ENCODE measurements around the gene ZNF17.
A peak's percentile ranks its signal among the peaks of the same experiment; 100 is the strongest.
"Not testable (repeated sequence)": the region's sequence is repeated elsewhere in the genome, so short reads cannot be mapped to it uniquely, and the experiment has no call there.

ZNF17 gene

GRCh38 chr19:57410877-57411671, at the start of gene ZNF17:
ZNF17 (plus strand) TSS chr19:57411161; CDS start chr19:57413616, 2,455 bp downstream.
- peak; percentile 91 for DNase-seq

GRCh38 chr19:57362419-57362818, 48.5 kb upstream of the ZNF17 start:
- no peak for DNase-seq

GRCh38 chr19:57362997-57363687, 47.8 kb upstream of the ZNF17 start, which contains the start of the genes TRAPPC2B and ZNF547:
TRAPPC2B (plus strand) TSS chr19:57363551; CDS start chr19:57364834, 1,283 bp downstream.
ZNF547 (plus strand) TSS chr19:57363551; CDS start chr19:57368556, 5,005 bp downstream.
- DNase-seq: peak; percentile 99

- no peak for DNase-seq
These were observed 47.2 kb upstream of the ZNF17 start for GRCh38 chr19:57363688-57364181.

- no peak for DNase-seq
These were observed 44.2 kb upstream of the ZNF17 start for GRCh38 chr19:57366776-57367175.

- DNase-seq: no peak
These were observed 36.8 kb upstream of the ZNF17 start for GRCh38 chr19:57374179-57374578.

- DNase-seq: not testable (repeated sequence)
These were observed 36.3 kb upstream of the ZNF17 start for GRCh38 chr19:57374647-57375046.

- no peak for DNase-seq
These were observed 34.8 kb upstream of the ZNF17 start for GRCh38 chr19:57376151-57376550.

- DNase-seq: no peak
These were observed 33.3 kb upstream of the ZNF17 start for GRCh38 chr19:57377498-57378146.

- DNase-seq: no peak
These were observed 30.0 kb upstream of the ZNF17 start for GRCh38 chr19:57380923-57381322.

- no peak for DNase-seq
These were observed 28.0 kb upstream of the ZNF17 start for GRCh38 chr19:57382806-57383488.

GRCh38 chr19:57389194-57389729, 21.7 kb upstream of the ZNF17 start:
- no peak for DNase-seq

- DNase-seq: peak; percentile 100
These were observed 21.0 kb upstream of the ZNF17 start, which contains the start of gene ZNF548 for GRCh38 chr19:57389730-57390598. ZNF548 (plus strand) TSS chr19:57389854; CDS start chr19:57390100, 246 bp downstream.

- no peak for DNase-seq
These were observed 15.3 kb upstream of the ZNF17 start for GRCh38 chr19:57395710-57396109.

GRCh38 chr19:57398868-57399267, 12.1 kb upstream of the ZNF17 start:
- DNase-seq: no peak

- no peak for DNase-seq
These were observed 7.0 kb upstream of the ZNF17 start for GRCh38 chr19:57403737-57404563.

- peak; percentile 69 for DNase-seq
These were observed 4.3 kb upstream of the ZNF17 start for GRCh38 chr19:57406516-57407123.

GRCh38 chr19:57419439-57419838, 8.5 kb downstream of the ZNF17 start:
- no peak for DNase-seq

- DNase-seq: no peak
These were observed 10.1 kb downstream of the ZNF17 start for GRCh38 chr19:57421037-57421436.
